GM21381 (cell line): Measurements from ENCODE around the gene MAPK8IP3.

ENCODE experiments used
- ATAC-seq: cut with Tn5 transposase; IDR thresholded peaks from one replicate; pipeline ENCODE4 v1.9.1; 2021; ENCODE audit warnings: mild to moderate bottlenecking, moderate library complexity; ENCODE audit not compliant: unreplicated experiment

MAPK8IP3 gene

DNA sequence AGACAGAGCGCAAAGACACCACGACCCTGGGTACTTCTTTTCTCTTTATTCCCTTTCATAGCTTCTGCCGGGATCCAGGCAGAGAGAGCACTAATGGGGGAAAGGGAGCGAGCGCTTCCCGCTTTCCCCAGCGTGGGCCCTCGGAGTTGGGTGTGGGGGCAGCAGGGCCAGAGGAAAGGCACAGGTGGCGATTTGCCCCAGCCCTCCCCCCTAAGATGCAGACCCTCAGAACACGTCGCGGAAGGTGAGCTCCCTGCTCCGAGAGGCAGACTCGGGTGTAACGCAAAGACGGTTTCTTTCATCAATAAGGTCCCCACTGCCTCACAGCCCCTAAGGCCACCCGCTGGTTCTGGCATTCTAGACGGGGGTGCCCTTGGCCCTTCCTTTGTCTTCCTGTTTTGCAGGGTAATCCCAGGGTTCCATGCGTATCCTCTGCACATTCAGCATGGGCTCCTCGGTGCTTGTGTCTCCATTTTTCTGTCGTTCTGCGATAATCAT, 65.9 kb downstream of the MAPK8IP3 start:
- no peak for ATAC-seq

DNA sequence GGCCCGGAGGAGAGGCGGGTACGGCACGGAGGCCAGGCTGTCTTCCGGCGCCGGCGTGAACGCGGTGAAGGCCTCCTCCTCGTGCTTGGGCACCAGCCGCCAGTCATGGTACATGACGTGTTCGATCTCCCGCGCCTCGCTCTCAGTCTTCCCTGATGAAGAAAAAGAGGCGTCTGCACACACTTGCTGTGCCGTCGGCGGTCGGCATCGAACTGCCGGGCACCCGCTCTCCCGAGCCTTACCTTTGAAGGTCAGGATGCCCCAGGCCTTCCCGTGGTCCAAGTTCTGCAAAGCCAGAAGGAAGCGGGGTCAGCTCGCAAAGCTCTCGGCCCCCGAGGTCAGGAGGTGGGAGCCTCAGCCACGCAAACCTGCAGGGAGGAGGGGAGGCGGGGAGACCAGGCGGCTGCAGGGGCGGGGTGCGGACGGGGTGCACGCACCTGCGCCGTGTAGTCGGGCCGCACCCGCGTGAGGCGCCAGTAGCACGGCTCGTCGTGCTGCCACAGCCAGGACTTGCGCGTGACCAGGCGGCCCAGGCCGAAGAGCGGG, 66.4 kb downstream of the MAPK8IP3 start, which contains the start of gene EME2:
Gene EME2 (plus strand): TSS at position 449 of the 546 bp plus-strand sequence. CDS start 418 bp downstream, outside the sequence.
- peak; percentile 8 for ATAC-seq

DNA sequence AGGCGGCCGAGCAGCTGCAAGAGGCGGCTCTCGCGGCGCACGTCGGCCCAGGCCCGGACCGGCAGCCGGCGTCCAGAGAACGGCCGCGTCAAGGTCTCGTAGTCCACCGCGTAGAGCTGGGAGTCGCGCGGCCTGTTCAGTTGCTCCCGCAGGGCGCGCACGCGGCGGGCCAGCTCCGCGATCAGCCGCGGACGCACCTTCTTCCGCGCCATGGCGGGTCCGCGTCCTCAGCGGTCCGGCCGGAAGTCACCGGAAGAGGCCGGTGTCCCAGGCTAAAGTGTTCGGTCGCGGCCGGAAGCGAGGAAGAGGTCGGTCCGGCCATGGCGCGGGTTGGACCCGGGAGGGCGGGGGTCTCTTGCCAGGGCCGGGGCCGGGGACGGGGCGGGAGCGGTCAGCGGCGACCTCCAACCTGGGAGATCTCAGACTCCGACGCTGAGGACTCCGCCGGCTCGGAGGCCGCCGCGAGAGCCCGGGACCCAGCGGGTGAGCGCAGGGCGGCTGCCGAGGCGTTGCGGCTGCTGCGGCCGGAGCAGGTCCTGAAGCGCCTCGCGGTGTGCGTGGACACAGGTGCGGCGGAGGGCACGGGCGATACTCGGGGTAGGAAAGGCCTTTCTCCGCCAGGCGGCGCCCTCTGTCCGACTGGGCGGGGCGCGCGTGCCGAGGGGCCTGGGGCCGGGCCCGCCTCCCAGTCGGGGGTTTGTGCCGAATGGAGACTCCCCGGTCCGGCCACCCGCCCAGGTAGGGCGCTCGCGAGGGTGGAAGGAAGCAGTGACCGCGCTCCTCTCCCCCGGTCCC, 67.1 kb downstream of the MAPK8IP3 start, which contains the start of gene MRPS34:
Gene MRPS34 (minus strand): TSS at position 227 of the 795 bp plus-strand sequence. CDS start 15 bp downstream, at position 212.
- ATAC-seq, result peak; percentile 47

DNA sequence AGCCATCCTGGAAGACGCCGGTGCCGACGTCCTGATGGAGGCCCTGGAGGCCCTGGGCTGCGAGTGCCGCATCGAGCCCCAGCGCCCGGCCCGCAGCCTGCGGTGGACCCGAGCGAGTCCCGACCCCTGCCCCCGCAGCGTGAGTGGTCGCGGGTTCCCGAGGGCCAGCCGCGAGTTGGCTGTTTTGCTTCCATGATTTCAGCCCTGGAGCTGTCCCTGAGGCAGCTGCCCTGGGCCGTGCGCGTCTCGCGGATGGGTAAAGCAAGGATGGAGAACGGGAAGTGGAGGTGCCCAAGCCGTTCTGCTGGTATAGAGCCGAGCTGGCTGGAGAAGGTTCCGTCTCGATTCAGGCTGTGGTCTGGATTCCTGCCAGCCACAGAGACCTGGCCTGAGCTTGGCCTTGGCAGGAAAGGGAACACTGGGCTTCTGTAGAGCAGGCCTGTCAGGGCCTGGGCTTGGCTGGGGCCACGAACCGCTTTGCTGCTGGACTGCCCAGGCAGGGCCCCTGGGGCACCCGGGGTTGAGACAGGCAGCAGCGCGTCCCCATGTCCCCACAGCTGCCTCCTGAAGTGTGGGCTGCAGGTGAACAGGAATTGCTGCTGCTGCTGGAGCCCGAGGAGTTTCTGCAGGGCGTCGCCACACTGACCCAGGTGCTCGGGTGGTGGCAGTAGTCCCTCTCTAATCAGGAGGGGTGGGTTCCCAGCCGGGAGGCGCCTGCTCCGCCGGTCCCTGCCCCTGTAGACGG, 67.9 kb downstream of the MAPK8IP3 start:
- ATAC-seq, result no peak

DNA sequence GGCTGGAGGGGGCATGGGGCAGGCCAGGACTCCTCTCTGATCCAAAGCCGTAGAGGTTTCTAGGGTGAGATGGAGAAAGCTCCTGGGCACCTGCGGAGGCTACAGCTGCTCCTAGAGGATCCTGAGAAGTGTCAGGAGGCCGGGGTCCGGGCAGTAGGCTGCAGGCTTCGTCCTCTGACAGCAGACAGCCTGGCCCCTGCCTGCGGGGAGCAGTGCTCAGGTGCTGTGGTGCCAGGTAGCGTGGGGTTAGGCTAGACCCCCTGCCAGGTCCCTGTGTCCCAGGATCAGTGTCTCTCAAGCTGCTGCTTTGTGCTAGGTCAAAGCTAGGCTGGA, 68.4 kb downstream of the MAPK8IP3 start:
- ATAC-seq, result no peak

DNA sequence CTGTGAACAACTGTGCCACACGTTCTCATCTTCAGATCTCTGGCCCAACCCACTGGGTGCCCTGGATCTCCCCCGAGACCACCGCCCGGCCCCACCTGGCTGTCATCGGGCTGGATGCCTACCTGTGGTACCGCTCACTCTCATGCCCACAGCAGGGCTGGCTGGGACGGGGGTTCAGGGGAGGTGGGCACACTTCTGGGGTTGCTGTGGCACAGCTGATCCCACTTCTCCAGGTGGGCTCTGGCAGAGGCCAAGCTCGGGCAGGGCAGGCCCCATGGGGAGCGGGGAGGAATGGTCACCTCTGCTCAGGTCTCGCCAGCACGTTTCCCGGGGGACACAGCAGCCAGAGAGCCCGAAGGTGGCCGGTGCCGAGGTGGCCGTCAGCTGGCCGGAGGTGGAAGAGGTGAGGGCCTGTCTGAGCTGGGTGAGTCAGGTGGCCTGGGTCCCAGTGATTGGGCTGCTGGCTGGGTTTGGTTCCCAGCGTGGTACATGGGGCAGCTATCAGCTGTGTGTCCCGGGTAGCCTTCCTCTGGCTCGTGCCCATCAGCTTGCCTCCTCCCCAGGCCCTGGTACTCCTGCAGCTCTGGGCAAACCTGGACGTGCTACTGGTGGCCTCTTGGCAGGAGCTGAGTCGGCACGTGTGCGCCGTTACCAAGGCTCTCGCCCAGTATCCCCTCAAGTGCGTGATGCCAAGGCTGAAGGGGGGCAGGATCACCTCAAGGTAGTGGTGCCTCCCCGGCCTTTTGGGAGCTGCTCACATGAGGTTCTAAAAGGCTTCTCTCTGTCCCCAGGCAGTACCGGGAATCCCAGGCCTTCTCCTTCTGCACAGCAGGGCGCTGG, 69.2 kb downstream of the MAPK8IP3 start:
- no peak for ATAC-seq

DNA sequence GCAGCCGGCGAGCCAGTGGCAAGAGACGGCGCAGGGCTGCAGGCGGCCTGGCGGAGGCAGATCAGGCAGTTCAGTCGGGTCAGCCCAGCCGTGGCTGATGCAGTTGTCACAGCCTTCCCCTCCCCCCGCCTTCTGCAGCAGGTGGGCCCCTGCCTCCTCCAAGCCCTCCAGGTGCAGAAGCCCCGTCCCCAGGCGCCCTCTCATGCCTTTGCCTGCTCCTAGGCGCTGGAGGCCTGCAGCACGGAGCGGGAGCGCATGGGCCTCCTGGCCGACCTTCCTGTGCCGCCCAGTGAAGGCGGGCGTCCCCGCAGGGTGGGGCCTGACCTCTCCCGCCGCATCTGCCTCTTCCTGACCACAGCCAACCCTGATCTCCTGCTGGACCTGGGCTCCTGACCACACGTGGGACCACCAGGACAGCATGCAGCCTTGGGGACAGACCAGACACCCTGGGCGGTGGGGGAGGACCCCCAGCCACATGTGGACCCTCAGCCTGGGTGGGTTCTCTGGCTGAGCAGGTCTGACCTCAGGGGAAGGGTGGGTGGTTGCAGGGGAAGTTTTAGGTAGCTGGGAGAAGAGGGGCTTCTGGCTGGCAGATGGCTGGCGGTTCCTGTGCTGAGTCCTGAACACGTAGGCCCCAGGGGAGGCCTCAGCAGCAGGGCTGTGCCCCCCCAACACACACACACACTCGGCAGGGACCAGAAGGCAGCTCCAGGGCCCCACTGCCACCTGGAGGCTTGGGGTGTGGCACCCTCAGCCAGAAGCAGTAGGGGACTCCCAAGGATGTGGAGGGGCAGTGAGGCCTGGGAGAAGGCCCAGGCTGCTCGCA, 70.1 kb downstream of the MAPK8IP3 start:
- no peak for ATAC-seq

DNA sequence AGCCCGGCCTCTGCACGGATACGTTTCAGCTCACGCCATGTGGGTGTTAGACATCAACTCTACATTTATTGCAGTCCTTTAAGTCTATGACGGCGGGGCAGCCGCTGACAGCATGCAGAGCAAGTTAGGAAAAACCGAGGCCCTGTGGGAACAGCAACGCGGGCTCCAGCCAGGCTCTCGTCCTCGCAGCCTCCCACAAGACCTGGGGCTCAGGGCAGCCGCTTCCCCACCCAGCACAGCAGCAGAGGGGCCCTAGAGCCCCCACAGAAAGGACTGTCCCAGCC, 70.6 kb downstream of the MAPK8IP3 start:
- ATAC-seq, result no peak

DNA sequence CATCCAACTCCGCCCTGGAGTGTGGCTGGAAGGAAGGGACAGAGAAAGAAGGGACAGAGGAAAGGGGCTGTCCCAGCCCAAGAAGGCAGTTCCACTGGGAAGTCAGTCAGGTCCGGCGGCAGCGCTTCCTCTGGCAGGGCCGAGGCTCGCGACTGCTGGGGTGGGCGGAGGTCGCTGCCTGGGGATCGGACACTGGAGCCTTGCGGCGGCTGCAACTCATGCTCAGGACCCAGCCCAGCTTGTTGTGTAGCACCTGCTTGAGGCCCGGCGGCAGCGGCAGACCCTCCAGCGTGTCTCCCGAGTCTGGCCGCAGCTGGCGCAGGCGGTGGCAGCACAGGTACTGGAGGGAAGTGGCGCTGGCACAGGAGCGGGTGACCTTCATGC, 71.0 kb downstream of the MAPK8IP3 start:
- ATAC-seq, result no peak

DNA sequence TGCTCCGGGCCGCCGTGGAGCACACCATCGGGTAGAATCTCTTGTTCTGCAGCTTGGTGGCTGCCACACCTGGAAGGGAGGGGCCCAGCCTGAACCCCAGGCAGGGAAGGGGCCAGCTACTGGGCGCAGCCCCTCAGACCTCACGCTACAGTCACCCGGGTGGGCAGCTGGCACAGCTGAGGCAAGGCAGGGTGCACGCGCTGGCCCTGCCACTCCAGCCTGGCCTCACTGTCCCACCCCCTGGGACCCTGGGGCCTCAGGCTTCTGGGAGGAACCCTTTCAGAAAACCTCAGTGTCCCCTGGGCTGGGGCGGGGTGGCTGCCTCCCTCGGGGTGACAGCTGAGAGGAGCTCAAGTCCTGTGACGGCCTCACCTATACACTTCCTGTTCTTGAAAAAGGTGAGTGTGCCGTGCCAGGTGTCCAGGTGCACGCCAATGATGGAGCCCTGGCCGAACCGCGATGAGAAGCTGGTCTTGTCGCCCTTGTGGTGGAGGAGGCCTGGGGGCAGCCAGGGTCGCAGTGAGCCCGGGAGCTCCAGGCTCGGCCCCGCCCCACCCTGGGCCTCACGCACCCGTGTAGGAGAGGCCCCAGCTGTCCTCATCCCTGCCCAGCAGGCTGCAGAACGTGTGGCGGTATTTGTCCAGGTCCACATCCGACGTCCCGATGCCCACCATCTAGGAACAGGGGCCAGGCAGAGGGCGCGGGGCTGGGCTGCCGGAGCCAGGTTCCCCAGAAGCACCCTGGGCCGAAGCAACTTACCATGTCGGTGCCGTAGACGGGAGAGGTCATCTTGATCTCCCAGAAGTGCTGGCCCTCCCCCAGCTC, 71.6 kb downstream of the MAPK8IP3 start:
- no peak for ATAC-seq

DNA sequence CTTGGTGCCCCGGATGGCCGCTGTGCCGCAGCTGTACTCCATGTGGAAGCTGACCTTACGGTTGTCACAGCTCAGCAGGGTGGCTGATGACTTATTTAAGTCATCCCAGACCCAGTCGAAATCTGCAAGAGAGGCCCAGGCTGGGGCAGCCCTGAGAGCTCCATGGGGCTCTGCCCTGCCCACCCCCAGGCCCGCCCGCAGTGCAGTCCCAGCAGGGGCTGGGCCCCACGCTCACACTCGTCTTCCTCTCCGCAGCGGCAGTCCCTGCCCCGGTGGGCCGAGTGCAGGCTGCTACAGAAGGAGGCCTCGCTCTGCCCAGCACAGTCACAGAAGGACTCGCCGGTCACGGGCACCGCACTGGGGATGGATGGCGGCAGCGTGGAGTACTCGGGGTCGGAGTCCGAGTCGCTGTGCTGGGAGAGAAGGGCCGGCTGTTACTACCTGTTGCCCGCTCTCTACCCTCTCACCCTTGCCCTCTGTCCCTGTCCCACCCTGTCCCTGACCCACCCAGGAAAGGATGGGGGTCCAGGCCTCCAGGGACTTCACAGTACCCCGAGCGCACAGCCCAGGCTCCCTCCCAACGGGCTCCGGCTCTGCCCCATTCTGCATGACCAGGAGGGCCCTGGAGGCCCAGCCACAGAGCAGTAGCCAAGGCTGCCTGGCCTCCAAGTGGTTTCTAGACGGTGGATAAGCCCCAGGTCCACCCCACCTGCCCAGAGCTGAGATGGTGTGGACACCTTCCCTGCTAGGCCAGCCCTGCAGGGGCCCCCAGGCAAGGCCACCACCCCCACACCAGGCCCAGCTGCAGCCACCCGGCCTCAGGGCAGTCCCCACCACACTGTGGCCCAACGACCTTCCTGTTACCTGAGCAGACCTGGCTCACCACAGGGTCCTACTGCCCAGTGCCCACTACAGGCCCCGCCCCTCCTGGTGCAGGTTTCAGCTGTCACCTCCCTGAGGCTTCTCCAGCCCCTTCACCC, 72.5 kb downstream of the MAPK8IP3 start:
- no peak for ATAC-seq

DNA sequence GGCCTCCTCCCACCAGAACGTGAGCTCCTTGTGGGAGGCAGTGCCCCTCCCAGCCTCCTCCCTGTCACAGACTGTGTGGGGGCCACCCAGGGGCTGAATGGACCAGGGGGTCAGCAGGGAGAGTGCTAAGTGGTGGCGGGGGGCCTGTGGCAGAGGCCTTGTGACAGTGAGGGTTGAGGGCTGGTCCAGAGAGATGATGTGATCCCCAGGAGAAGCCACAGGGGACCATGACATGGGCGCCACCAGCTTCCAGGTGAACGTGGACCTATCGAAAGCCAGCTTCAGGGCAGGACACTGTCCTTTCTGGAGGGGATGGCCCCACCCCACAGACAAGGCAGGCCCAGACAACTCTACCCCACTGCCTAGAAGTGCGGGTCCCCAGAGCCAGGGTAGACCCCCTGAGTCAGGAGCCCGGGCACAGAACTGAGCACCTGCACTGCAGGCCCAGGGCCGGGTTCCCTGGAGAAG, 73.3 kb downstream of the MAPK8IP3 start:
- ATAC-seq, result no peak

DNA sequence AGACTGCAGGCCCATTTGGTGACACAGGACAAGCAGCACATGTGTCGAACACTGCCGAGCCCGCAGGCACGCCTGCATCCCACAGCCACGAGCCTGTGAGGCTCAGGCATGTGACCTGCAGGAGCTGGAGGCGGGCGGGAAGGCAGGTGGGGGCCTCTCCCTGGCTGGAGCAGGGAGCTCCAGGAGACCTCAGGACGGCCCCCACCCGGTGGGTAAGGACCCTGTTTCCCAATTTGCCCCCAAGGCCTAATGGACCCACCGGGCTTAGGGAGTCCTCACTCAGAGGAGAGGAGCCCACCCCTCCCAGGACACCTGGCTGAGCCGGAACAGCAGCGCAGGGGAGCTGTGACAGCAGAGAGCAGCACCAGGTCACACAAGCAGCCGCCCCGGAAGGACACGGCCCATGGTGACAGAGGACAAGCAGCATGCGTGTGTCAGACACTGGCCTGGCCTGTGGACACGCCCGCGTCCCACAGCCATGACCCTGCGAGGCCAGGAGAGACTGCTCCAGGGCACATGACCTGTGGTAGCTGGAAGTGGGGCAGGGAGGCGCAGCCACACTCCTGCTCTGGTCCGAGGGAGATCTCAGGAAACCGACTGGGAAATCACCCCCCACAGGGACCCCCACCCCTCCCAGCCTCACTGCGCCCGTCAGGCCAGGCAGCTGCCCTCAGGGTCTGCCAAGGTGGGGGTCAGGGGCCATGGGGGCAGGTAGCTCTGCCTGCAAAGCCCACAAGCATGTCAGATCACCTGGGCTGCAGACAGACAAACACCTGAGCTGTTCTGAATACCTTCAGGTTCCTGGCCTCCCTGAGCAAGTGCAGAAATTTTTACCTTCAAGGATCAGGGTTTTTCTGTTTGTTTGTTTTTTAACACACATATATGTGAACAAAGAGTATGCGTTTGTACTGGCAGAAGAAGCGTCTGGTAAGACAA, 74.0 kb downstream of the MAPK8IP3 start:
- ATAC-seq, result no peak

DNA sequence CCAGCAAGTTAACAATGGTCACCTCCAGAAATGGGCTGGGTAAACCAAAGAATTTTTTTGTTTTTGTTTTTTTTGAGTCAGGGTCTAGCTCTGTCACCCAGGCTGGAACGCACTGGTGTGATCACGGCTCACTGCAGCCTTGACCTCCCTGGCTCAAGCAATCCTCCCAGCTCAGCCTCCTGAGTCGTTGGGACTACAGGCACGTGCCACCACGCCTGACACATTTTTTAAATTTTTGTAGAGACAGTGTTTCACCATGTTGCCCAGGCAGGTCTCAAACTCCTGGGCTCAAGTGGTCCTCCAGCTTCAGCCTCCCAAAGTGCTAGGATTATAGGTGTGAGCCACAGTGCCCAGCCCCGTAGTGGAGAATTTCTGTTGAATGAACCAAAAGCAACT, 74.7 kb downstream of the MAPK8IP3 start:
- ATAC-seq, result no peak

DNA sequence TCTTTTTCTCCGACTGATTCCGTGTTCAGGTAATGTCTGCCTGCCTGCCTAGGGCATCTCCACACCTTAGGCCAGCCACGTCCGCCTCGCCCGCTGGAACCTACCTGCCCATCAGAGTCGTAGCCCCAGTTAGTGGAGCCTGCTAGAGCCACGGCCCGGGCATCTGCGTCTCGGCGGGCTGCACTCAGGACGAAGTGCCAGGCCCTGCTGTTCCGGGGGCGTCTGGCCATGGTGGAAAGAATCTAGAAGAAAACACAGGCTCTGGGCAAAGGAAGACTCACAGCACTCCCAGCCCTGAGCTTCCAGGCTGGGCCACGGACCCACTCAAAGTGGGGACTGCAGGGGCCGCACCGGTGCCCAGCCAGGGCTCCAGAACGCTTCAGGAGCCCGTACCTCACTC, 75.3 kb downstream of the MAPK8IP3 start:
- no peak for ATAC-seq

DNA sequence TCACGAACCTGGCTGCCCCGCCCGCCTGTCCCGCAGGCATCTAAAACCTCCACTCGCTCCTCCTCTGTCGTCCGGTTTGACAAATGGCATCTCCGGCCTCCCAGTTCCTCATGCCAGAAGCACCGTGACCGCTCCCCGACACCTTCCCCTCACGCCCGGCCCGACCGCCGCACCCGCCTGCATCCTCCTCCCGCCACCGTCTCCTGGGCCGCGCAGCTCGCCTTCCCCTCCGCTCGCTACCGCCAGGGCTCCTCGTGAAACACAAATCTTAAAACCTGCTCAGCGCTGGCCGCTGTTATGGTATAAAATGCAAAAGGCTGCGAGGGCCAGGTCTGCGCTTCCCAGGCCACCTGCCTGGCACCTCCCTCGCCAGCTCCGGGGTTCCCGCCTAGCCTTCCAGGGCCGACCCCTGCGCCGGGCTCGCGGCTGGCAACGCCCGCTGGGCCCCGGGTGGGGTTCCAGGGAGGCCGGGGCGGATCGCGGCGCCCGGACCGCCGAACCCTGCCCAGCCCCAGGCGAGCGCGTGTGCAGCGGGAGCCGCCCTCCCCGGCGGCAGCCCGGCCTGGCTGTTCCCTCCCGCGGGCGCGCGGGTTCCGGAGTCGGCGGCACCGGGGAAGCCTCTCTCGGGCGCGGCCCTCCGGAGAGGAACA, 75.9 kb downstream of the MAPK8IP3 start:
- no peak for ATAC-seq
